Measurements from ENCODE around the gene HAP1.
A peak's percentile ranks its signal among the peaks of the same experiment; 100 is the strongest.

HAP1 gene

GRCh38 chr17:41773190-41773588, 38.7 kb upstream of the HAP1 start (continued):
- TF ChIP-seq ZNF335 (tag by site-specific recombination; conservative IDR thresholded peaks at IDR 0.05) (peak; percentile 66), ZNF610 (tag by site-specific recombination; IDR thresholded peaks at IDR 0.05; ENCODE audit: borderline replicate concordance) (no peak), GLIS1 (tag by site-specific recombination; IDR thresholded peaks at IDR 0.05) (peak; percentile 62), ZNF585B (tag by site-specific recombination; IDR thresholded peaks at IDR 0.05) (no peak), ZNF292 (tag by site-specific recombination; IDR thresholded peaks at IDR 0.05; ENCODE audit: borderline replicate concordance, low read depth) (no peak), ZNF561 (tag by site-specific recombination; IDR thresholded peaks at IDR 0.05; ENCODE audit: borderline replicate concordance) (no peak), GLI4 (tag by site-specific recombination; IDR thresholded peaks at IDR 0.05) (no peak), ZNF623 (tag by site-specific recombination; IDR thresholded peaks at IDR 0.05) (no peak), GLI2 (tag by site-specific recombination; IDR thresholded peaks at IDR 0.05; ENCODE audit: borderline replicate concordance, low read depth) (no peak), ZNF311 (tag by site-specific recombination; IDR thresholded peaks at IDR 0.05; ENCODE audit: borderline replicate concordance) (no peak), PRDM10 (tag by site-specific recombination; IDR thresholded peaks at IDR 0.05) (no peak), ZNF670 (tag by site-specific recombination; IDR thresholded peaks at IDR 0.05; ENCODE audit: low read depth) (no peak), ZSCAN5A (tag by site-specific recombination; IDR thresholded peaks at IDR 0.05) (no peak), KLF9 (tag by site-specific recombination; IDR thresholded peaks at IDR 0.05; ENCODE audit: low read depth) (no peak), ZBTB17 (tag by site-specific recombination; IDR thresholded peaks at IDR 0.05) (peak; percentile 52), SETDB1 (IDR thresholded peaks at IDR 0.05; ENCODE audit: insufficient read length, low read length) (no peak), ZNF776 (tag by site-specific recombination; IDR thresholded peaks at IDR 0.05; ENCODE audit: borderline replicate concordance) (no peak), PATZ1 (tag by site-specific recombination; IDR thresholded peaks at IDR 0.05) (peak; percentile 41; the same call in 1 of the 2 replicates), HIC1 (tag by site-specific recombination; IDR thresholded peaks at IDR 0.05) (peak; percentile 26; the same call in 1 of the 2 replicates), ZNF391 (tag by site-specific recombination; IDR thresholded peaks at IDR 0.05; ENCODE audit: borderline replicate concordance, low read depth) (no peak), ZNF26 (tag by site-specific recombination; IDR thresholded peaks at IDR 0.05) (no peak), ZIC2 (tag by site-specific recombination; IDR thresholded peaks at IDR 0.05) (no peak), ZNF350 (tag by site-specific recombination; IDR thresholded peaks at IDR 0.05) (no peak), ZNF654 (tag by site-specific recombination; IDR thresholded peaks at IDR 0.05; ENCODE audit: low read depth) (no peak), ZNF140 (tag by site-specific recombination; IDR thresholded peaks at IDR 0.05) (no peak), OSR2 (tag by site-specific recombination; IDR thresholded peaks at IDR 0.05) (peak; percentile 95), HOXD13 (CRISPR knock-in tag; IDR thresholded peaks at IDR 0.05; ENCODE audit: borderline replicate concordance) (no peak), PRDM4 (tag by site-specific recombination; IDR thresholded peaks at IDR 0.05) (no peak)

Measured in HEK293 (cell line).